A375 (cell line): Measurements from ENCODE around the gene KCTD20. TPM values are rescaled to one million over a fixed set of nuclear protein-coding genes. Genes with fewer than 3 reads are reported as not detected.

Experiments
- small RNA-seq: library from RNA; depleted of rRNA; stranded (forward); fragments of <200 nt; gene quantifications from one replicate; pipeline ENCODE3, GENCODE V24; 2014
- total RNA-seq: library from RNA; depleted of rRNA; stranded (reverse); fragments of >200 nt; shearing (Covaris generic); gene quantifications from 2 replicates; pipeline ENCODE4 v1.2.3, GENCODE V29; 2014; rRNA removed

KCTD20 gene
- total RNA-seq: 23.5 and 24.3 TPM in 2 replicates

GRCh38 chr6:36442671-36443470, at the start of gene KCTD20, which contains the start of gene PXT1:
Gene KCTD20 (plus strand): TSS chr6:36443000. CDS start chr6:36470098, 27,098 bp downstream.
Gene PXT1 (minus strand): TSS chr6:36442854. CDS start chr6:36426082, 16,772 bp downstream.

Small RNA genes lying within 50 kb of the gene (small RNA-seq; reads per million reads assigned to genes)
- gene RN7SL502P: not detected

Other genes starting within 250 kb of the KCTD20 start
- gene BRPF3, start 246.3 kb upstream of the KCTD20 start, total RNA-seq: 11.3 and 13.0 TPM in 2 replicates
- not detected in 2 replicates for gene PNPLA1, start 172.9 kb upstream of the KCTD20 start, total RNA-seq
- not detected in 2 replicates for gene BNIP5, start 106.1 kb upstream of the KCTD20 start, total RNA-seq
- gene ETV7, start 55.3 kb upstream of the KCTD20 start, total RNA-seq: 0.05 and 0.23 TPM in 2 replicates
- not detected in 2 replicates for gene PXT1, start 146 bp upstream of the KCTD20 start, total RNA-seq
- gene STK38, start 104.5 kb downstream of the KCTD20 start, total RNA-seq: 4.9 and 5.5 TPM in 2 replicates
- 331 and 464 TPM in 2 replicates for gene SRSF3, start 151.4 kb downstream of the KCTD20 start, total RNA-seq
- 85.1 and 95.9 TPM in 2 replicates for gene CDKN1A, start 235.7 kb downstream of the KCTD20 start, total RNA-seq